Neural cell (in vitro differentiated cells): ENCODE results near the gene MSI1. TPM values are rescaled to one million over a fixed set of nuclear protein-coding genes. Genes with fewer than 3 reads are reported as not detected.

Source experiments
- H2AFZ ChIP-seq: fragments of 200-600, 300-800 bp; sonication (generic), shearing (Covaris generic); 2 replicates; pipeline ENCODE4 v1.6.0; 2014; ENCODE audit warnings: low read depth, mild to moderate bottlenecking, antibody characterized with exemption, low read length, moderate library complexity
- H3F3A ChIP-seq: fragments of 200-600 bp; shearing (Covaris generic); 2 replicates; pipeline ENCODE4 v1.6.1; 2016; ENCODE audit warnings: mild to moderate bottlenecking, moderate library complexity, mixed read lengths, antibody characterized with exemption, low read length; ENCODE audit not compliant: insufficient read depth, poor library complexity, severe bottlenecking
- H3K27ac ChIP-seq: fragments of 200-600, 300-800 bp; sonication (generic), shearing (Covaris generic); 2 replicates; pipeline ENCODE4 v1.5.1; 2014; ENCODE audit warnings: mild to moderate bottlenecking, low read length, moderate library complexity
- H3K27me3 ChIP-seq: fragments of 300-800, 200-600 bp; sonication (generic), shearing (Covaris generic); 2 replicates; pipeline ENCODE4 v1.6.0; 2014; ENCODE audit warnings: mild to moderate bottlenecking, low read depth, low read length, moderate library complexity; ENCODE audit not compliant: insufficient read depth
- H3K36me3 ChIP-seq: fragments of 300-800, 200-600 bp; sonication (generic), shearing (Covaris generic); 2 replicates; pipeline ENCODE4 v1.5.1; 2014; ENCODE audit warnings: mild to moderate bottlenecking, antibody characterized with exemption, low read length, moderate library complexity; ENCODE audit not compliant: insufficient read depth
- H3K4me2 ChIP-seq: fragments of 300-800, 200-600 bp; sonication (generic), shearing (Covaris generic); 2 replicates; pipeline ENCODE4 v1.6.0; 2014; ENCODE audit warnings: mild to moderate bottlenecking, low read length
- H3K4me3 ChIP-seq: fragments of 300-800, 200-600 bp; sonication (generic), shearing (Covaris generic); 2 replicates; pipeline ENCODE4 v1.5.1; 2014; ENCODE audit warnings: mild to moderate bottlenecking, low read length, moderate library complexity
- H3K79me2 ChIP-seq: fragments of 200-600 bp; shearing (Covaris generic); replicated peaks from 2 replicates; pipeline ENCODE4 v1.6.0; 2014; ENCODE audit warnings: mild to moderate bottlenecking, low read length, moderate library complexity; ENCODE audit not compliant: insufficient read depth
- H3K9ac ChIP-seq: fragments of 300-800, 200-600 bp; sonication (generic), shearing (Covaris generic); 2 replicates; pipeline ENCODE4 v1.6.1; 2016; ENCODE audit warnings: mild to moderate bottlenecking, low read length, mixed read lengths
- H3K9me2 ChIP-seq: fragments of 200-600 bp; shearing (Covaris generic); 2 replicates; pipeline ENCODE4 v1.6.1; 2016; ENCODE audit warnings: mild to moderate bottlenecking, low read length, mixed read lengths; ENCODE audit not compliant: insufficient read depth
- H3K9me3 ChIP-seq: fragments of 200-600, 300-800 bp; sonication (generic), shearing (Covaris generic); 2 replicates; pipeline ENCODE4 v1.6.1; 2016; ENCODE audit warnings: mild to moderate bottlenecking, mixed run types, low read length, moderate library complexity, mixed read lengths
- H4K20me1 ChIP-seq: fragments of 200-600 bp; shearing (Covaris generic); 2 replicates; pipeline ENCODE4 v1.6.1; 2016; ENCODE audit warnings: mild to moderate bottlenecking, mixed run types; ENCODE audit not compliant: insufficient read depth
- CTCF ChIP-seq: fragments of 450-650 bp; IDR thresholded peaks from 2 replicates; pipeline ENCODE4 v1.5.1; 2014; ENCODE audit warnings: antibody characterized with exemption, mild to moderate bottlenecking, moderate library complexity; ENCODE audit not compliant: poor library complexity, severe bottlenecking
- EP300 ChIP-seq: fragments of 450-650 bp; conservative IDR thresholded peaks from 2 replicates; pipeline ENCODE4 v1.6.1; 2014; ENCODE audit warnings: antibody characterized with exemption, mild to moderate bottlenecking, moderate library complexity; ENCODE audit not compliant: poor library complexity, severe bottlenecking
- EZH2 ChIP-seq: fragments of 200-600, 300-800 bp; shearing (Covaris generic), sonication (generic); IDR thresholded peaks from 2 replicates; pipeline ENCODE4 v1.6.1; 2014; ENCODE audit warnings: antibody characterized with exemption, low read length, borderline replicate concordance, mild to moderate bottlenecking; ENCODE audit not compliant: insufficient read depth, poor library complexity, severe bottlenecking
- MXI1 ChIP-seq: fragments of 450-650 bp; conservative IDR thresholded peaks from 2 replicates; pipeline ENCODE4 v1.6.1; 2014; ENCODE audit warnings: antibody characterized with exemption, mild to moderate bottlenecking; ENCODE audit not compliant: poor library complexity, severe bottlenecking
- POLR2AphosphoS5 ChIP-seq: IDR thresholded peaks from 2 replicates; pipeline ENCODE4 v1.6.1; 2012
- RAD21 ChIP-seq: fragments of 450-650 bp; conservative IDR thresholded peaks from 2 replicates; pipeline ENCODE4 v1.6.1; 2014; ENCODE audit warnings: antibody characterized with exemption, mild to moderate bottlenecking, moderate library complexity
- REST ChIP-seq: IDR thresholded peaks from 2 replicates; pipeline ENCODE4 v1.6.1; 2012; ENCODE audit warnings: borderline replicate concordance
- SMC3 ChIP-seq: fragments of 450-650 bp; conservative IDR thresholded peaks from 2 replicates; pipeline ENCODE4 v1.6.1; 2014; ENCODE audit warnings: antibody characterized with exemption, mild to moderate bottlenecking, moderate library complexity; ENCODE audit not compliant: poor library complexity
- TAF1 ChIP-seq: IDR thresholded peaks from 2 replicates; pipeline ENCODE4 v1.6.1; 2012; ENCODE audit warnings: low read depth
- polyA plus RNA-seq: library from polyadenylated mRNA; depleted of rRNA; stranded (reverse); fragments of >200 nt; gene quantifications from 2 replicates; pipeline ENCODE4 v1.2.3, GENCODE V29; 2014

Gene MSI1
- polyA plus RNA-seq, 1 donor from 2014 or later, result 7.5 TPM

- Histone ChIP-seq H3K9ac (no peak overlapping the region), H3K4me2 (no peak overlapping the region), H3K27ac (no peak overlapping the region), H3F3A (no peaks in the 10 kb centered on the region), H3K9me2 (no peaks in the 10 kb centered on the region), H3K4me3 (no peak overlapping the region), H3K79me2 (no peaks in the 10 kb centered on the region), H4K20me1 (no peaks in the 10 kb centered on the region), H2AFZ (no peak overlapping the region), H3K27me3 (no peaks in the 10 kb centered on the region), H3K36me3 (no peaks in the 10 kb centered on the region), H3K9me3 (no peaks in the 10 kb centered on the region)
- TF ChIP-seq EZH2 (no peak), SMC3 (no peak)
Measured at GRCh38 chr12:120399531-120399930, 30.6 kb upstream of the MSI1 start.

GRCh38 chr12:120397824-120398540 is 29.0 kb upstream of the MSI1 start:
- H3K4me3 ChIP-seq, result no peak overlapping the region
- H3K27me3 ChIP-seq, result no peaks in the 10 kb centered on the region
- peak overlapping the region; percentile 14 for H2AFZ ChIP-seq
- H3K36me3 ChIP-seq, result no peaks in the 10 kb centered on the region
- H3K79me2 ChIP-seq, result no peaks in the 10 kb centered on the region
- H3K27ac ChIP-seq, result no peak overlapping the region
- H3K9me3 ChIP-seq, result no peaks in the 10 kb centered on the region
- peak overlapping the region; percentile 42 for H3K9ac ChIP-seq
- no peaks in the 10 kb centered on the region for H3K9me2 ChIP-seq
- H3F3A ChIP-seq, result no peaks in the 10 kb centered on the region
- H3K4me2 ChIP-seq, result no peak overlapping the region
- TF ChIP-seq EP300, result no peak
- no peak for TF ChIP-seq TAF1
- no peak for TF ChIP-seq RAD21
- no peak for TF ChIP-seq MXI1
- TF ChIP-seq EZH2, result no peak
- no peak for TF ChIP-seq REST
- no peak for TF ChIP-seq SMC3
- TF ChIP-seq POLR2AphosphoS5, result no peak
- TF ChIP-seq CTCF, result no peak
- no peaks in the 10 kb centered on the region for H4K20me1 ChIP-seq
